Measurements from ENCODE around the gene MORN5. TPM values are rescaled to one million over a fixed set of nuclear protein-coding genes. Genes with fewer than 3 reads are reported as not detected.

The MORN5 gene
- total and polyA plus RNA-seq, 4 donors: not detected

DNA sequence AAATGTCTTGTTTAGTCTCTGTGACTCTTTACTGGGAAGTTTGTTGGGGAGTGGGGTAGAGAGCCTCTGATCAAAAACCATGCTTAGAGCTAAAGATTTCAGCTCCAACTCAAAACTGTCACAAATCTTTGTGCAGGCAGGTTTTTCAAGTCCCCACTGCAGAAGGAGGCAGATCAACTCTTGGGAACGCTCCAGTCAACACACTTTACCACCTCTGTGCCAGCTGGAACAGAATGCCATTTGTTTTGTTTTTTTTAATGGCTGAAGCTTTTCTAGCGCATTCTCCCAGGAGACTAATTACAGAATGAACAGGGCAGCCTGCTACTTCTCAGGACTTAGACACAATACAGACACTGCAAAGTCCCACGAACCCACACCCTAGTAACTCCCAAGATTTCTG lies 87.0 kb downstream of the MORN5 start (continued):
- TF ChIP-seq, protein P1, sequence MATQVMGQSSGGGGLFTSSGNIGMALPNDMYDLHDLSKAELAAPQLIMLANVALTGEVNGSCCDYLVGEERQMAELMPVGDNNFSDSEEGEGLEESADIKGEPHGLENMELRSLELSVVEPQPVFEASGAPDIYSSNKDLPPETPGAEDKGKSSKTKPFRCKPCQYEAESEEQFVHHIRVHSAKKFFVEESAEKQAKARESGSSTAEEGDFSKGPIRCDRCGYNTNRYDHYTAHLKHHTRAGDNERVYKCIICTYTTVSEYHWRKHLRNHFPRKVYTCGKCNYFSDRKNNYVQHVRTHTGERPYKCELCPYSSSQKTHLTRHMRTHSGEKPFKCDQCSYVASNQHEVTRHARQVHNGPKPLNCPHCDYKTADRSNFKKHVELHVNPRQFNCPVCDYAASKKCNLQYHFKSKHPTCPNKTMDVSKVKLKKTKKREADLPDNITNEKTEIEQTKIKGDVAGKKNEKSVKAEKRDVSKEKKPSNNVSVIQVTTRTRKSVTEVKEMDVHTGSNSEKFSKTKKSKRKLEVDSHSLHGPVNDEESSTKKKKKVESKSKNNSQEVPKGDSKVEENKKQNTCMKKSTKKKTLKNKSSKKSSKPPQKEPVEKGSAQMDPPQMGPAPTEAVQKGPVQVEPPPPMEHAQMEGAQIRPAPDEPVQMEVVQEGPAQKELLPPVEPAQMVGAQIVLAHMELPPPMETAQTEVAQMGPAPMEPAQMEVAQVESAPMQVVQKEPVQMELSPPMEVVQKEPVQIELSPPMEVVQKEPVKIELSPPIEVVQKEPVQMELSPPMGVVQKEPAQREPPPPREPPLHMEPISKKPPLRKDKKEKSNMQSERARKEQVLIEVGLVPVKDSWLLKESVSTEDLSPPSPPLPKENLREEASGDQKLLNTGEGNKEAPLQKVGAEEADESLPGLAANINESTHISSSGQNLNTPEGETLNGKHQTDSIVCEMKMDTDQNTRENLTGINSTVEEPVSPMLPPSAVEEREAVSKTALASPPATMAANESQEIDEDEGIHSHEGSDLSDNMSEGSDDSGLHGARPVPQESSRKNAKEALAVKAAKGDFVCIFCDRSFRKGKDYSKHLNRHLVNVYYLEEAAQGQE (IDR thresholded peaks at IDR 0.05): no peak
- TF ChIP-seq GABPA (IDR thresholded peaks at IDR 0.05 in 1 of 2, conservative IDR thresholded peaks at IDR 0.05 in 1 of 2) (no peak), SP1 (IDR thresholded peaks at IDR 0.05) (no peak), EGR1 (IDR thresholded peaks at IDR 0.05; ENCODE audit: low read depth in 2 of 2) (no peak)

DNA sequence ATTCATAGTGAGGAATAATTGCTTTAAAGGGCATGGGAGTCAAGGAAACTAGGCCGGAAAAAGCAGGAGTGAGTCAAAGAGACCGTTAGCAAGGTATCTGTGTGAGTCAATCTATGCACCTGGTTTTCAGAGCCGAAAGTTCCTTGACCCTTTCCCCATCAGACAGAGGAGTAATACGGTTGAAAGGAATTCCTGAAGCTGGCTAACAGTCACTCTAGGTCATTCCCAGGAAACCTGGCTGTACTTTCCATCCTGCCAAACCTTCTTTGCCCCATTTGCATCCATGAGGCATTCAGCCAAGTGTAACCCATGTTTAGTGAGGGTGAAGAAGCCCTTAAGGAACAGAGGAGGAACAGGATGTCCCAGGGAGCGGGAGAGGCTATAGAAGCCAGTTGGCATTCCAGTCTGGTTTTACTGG lies 88.7 kb downstream of the MORN5 start:
- TF ChIP-seq FOXA2 (IDR thresholded peaks at IDR 0.05) (no peak), RXRA (IDR thresholded peaks at IDR 0.05) (no peak), NR2F2 (IDR thresholded peaks at IDR 0.05) (no peak), TAF1 (conservative IDR thresholded peaks at IDR 0.05) (no peak)
- no peak overlapping the region for H3K9ac ChIP-seq (ENCODE audit: low read depth in 1 of 2, low read length in 2 of 2)
- no peak for DNase-seq (ENCODE audit: low spot score)
- H3K9me3 ChIP-seq (ENCODE audit: control insufficient read depth in 4 of 4, low read length in 3 of 4): no peaks in the 10 kb centered on the region
- H3K4me1 ChIP-seq (ENCODE audit: control insufficient read depth in 4 of 4, insufficient read depth in 4 of 4, low read length in 3 of 4): no peaks in the 10 kb centered on the region
- H3K27ac ChIP-seq (ENCODE audit: low read depth in 1 of 2, low read length in 2 of 2): no peak overlapping the region
- no peak overlapping the region for H3K4me3 ChIP-seq (ENCODE audit: low read depth in 1 of 3, low read length in 3 of 3)
- H3K36me3 ChIP-seq (ENCODE audit: control insufficient read depth in 4 of 4, insufficient read depth in 3 of 4, low read depth in 1 of 4, low read length in 3 of 4): peaks cover 4 to 61% (median 59%) of the 10 kb centered on the region in 4 donors
- WGBS: 94% methylated on average over 5 of the region's 5 CpGs
- H3K27me3 ChIP-seq (ENCODE audit: control insufficient read depth in 4 of 4, insufficient read depth in 4 of 4, low read length in 3 of 4): no peaks in the 10 kb centered on the region

Small RNAs within 50 kb of the gene (small RNA-seq; reads per million reads assigned to genes)
- gene MIR4478: not detected

Other genes with a start within 250 kb of the MORN5 start
- gene TTLL11, start 66.6 kb upstream of the MORN5 start, total RNA-seq: 1 to 10 TPM; 2.9 to 4.4 TPM
- gene TTLL11, start 66.6 kb upstream of the MORN5 start, polyA plus RNA-seq: 1 to 10 TPM; 1.4 to 4.5 TPM
- gene NDUFA8, start 129 bp upstream of the MORN5 start, total RNA-seq: 10 to 100 TPM; 24.9 to 29.3 TPM
- 10 to 100 TPM; 48.3 to 51.9 TPM for gene NDUFA8, start 129 bp upstream of the MORN5 start, polyA plus RNA-seq
- under 1 TPM; 0.05 to 0.33 TPM for gene LHX6, start 69.0 kb downstream of the MORN5 start, total RNA-seq
- under 1 TPM; 0.10 to 0.26 TPM for gene LHX6, start 69.0 kb downstream of the MORN5 start, polyA plus RNA-seq
- gene RBM18, start 104.9 kb downstream of the MORN5 start, total RNA-seq: 1 to 10 TPM; 4.9 to 6.1 TPM
- 1 to 10 TPM; 3.4 to 7.7 TPM for gene RBM18, start 104.9 kb downstream of the MORN5 start, polyA plus RNA-seq
- gene MRRF, start 105.0 kb downstream of the MORN5 start, total RNA-seq: 10 to 100 TPM; 15.4 to 30.9 TPM
- 10 to 100 TPM; 22.1 to 22.5 TPM for gene MRRF, start 105.0 kb downstream of the MORN5 start, polyA plus RNA-seq
- 1 to 10 TPM in 1 of 2 donors, under 1 TPM in 1; 0.84 to 5.3 TPM for gene PTGS1, start 211.1 kb downstream of the MORN5 start, total RNA-seq
- 1 to 10 TPM in 1 of 2 donors, under 1 TPM in 1; 0.85 to 1.4 TPM for gene PTGS1, start 211.1 kb downstream of the MORN5 start, polyA plus RNA-seq

All from liver (tissue), 10 donors.